Measurements from ENCODE around the gene CLSTN2. TPM values are rescaled to one million over a fixed set of nuclear protein-coding genes. Genes with fewer than 3 reads are reported as not detected.

CLSTN2 gene
- total RNA-seq, 4 donors from 2014 or later = 3.7 to 9.5 (median 7.4) TPM

- peaks cover 0 to 22% (median 4%) of the 10 kb centered on the region in 4 donors for H3K4me1 ChIP-seq
- TF ChIP-seq, protein P1, sequence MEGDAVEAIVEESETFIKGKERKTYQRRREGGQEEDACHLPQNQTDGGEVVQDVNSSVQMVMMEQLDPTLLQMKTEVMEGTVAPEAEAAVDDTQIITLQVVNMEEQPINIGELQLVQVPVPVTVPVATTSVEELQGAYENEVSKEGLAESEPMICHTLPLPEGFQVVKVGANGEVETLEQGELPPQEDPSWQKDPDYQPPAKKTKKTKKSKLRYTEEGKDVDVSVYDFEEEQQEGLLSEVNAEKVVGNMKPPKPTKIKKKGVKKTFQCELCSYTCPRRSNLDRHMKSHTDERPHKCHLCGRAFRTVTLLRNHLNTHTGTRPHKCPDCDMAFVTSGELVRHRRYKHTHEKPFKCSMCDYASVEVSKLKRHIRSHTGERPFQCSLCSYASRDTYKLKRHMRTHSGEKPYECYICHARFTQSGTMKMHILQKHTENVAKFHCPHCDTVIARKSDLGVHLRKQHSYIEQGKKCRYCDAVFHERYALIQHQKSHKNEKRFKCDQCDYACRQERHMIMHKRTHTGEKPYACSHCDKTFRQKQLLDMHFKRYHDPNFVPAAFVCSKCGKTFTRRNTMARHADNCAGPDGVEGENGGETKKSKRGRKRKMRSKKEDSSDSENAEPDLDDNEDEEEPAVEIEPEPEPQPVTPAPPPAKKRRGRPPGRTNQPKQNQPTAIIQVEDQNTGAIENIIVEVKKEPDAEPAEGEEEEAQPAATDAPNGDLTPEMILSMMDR (IDR thresholded peaks at IDR 0.05) = no peak
- TF ChIP-seq POLR2AphosphoS5 (IDR thresholded peaks at IDR 0.05) (no peak), POLR2A (IDR thresholded peaks at IDR 0.05; ENCODE audit: low read depth) (no peak), EP300 (IDR thresholded peaks at IDR 0.05) (no peak)
- H3K4me3 ChIP-seq = no peak overlapping the region
- intact Hi-C loops (cut with DNase I) = no loop called here
- no peak overlapping the region for H3K27ac ChIP-seq (replicated peaks in 1 of 4)
- no peaks in the 10 kb centered on the region for H3K27me3 ChIP-seq
- peak; percentile 29 for DNase-seq (ENCODE audit: extremely low spot score)
- WGBS = 78% methylated on average over 3 of the region's 3 CpGs
- H3K36me3 ChIP-seq = no peaks in the 10 kb centered on the region
- no peaks in the 10 kb centered on the region for H3K9me3 ChIP-seq
Measured at GRCh38 chr3:140593766-140594165, 658.8 kb downstream of the CLSTN2 start.

DNA sequence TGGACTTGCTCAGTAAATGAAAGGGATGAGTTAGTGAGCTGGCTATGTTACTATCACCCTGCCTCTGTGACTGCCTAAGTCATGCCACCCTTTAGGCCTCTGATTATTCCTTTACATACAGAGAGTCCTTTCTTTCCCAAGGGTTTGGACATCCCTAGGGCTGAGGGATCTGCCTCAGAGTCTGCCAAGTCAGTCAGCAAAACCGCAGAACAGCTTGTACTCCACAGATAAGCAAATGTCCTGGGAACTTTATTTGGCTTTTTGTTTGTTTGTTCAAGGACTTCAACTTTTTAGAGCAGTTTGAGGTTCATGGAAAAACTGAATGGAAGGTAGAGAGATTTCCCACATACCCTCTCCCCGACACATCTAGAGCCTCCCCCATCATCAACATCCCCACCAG, 660.3 kb downstream of the CLSTN2 start:
- 76% methylated on average over 2 of the region's 2 CpGs for WGBS
- intact Hi-C loops (cut with DNase I) = no loop called here
- DNase-seq (ENCODE audit: extremely low spot score) = peak; percentile 53
- Histone ChIP-seq H3K4me3 (no peak overlapping the region), H3K27ac (replicated peaks in 1 of 4) (no peak overlapping the region), H3K27me3 (no peaks in the 10 kb centered on the region), H3K9me3 (no peaks in the 10 kb centered on the region), H3K4me1 (peaks cover 0 to 22% (median 4%) of the 10 kb centered on the region in 4 donors), H3K36me3 (no peaks in the 10 kb centered on the region)
- no peak for TF ChIP-seq POLR2A (IDR thresholded peaks at IDR 0.05; ENCODE audit: low read depth)
- no peak for TF ChIP-seq EP300 (IDR thresholded peaks at IDR 0.05)
- TF ChIP-seq POLR2AphosphoS5 (IDR thresholded peaks at IDR 0.05) = no peak
- TF ChIP-seq, protein P1 (IDR thresholded peaks at IDR 0.05) = no peak

- no peak for TF ChIP-seq EP300 (IDR thresholded peaks at IDR 0.05)
- no peak for TF ChIP-seq POLR2A (IDR thresholded peaks at IDR 0.05; ENCODE audit: low read depth)
- TF ChIP-seq POLR2AphosphoS5 (IDR thresholded peaks at IDR 0.05) = no peak
- TF ChIP-seq, protein P1 (IDR thresholded peaks at IDR 0.05) = no peak
- intact Hi-C loops (cut with DNase I) = no loop called here
- no peak overlapping the region for H3K27ac ChIP-seq (replicated peaks in 1 of 4)
- H3K27me3 ChIP-seq = no peaks in the 10 kb centered on the region
- DNase-seq (ENCODE audit: extremely low spot score) = peak; percentile 45
- H3K4me3 ChIP-seq = no peak overlapping the region
- WGBS = 90% methylated on average over 3 of the region's 3 CpGs
- H3K36me3 ChIP-seq = no peaks in the 10 kb centered on the region
- H3K4me1 ChIP-seq = peaks cover 0 to 22% (median 4%) of the 10 kb centered on the region in 4 donors
- no peaks in the 10 kb centered on the region for H3K9me3 ChIP-seq
Measured at GRCh38 chr3:140597364-140597763, 662.4 kb downstream of the CLSTN2 start.

GRCh38 chr3:140597792-140598191, 662.8 kb downstream of the CLSTN2 start:
- Histone ChIP-seq H3K4me3 (no peak overlapping the region), H3K27ac (replicated peaks in 1 of 4) (no peak overlapping the region), H3K9me3 (no peaks in the 10 kb centered on the region), H3K4me1 (peaks cover 0 to 22% (median 4%) of the 10 kb centered on the region in 4 donors), H3K36me3 (no peaks in the 10 kb centered on the region), H3K27me3 (no peaks in the 10 kb centered on the region)
- WGBS = 63% methylated on average over 2 of the region's 2 CpGs
- DNase-seq (ENCODE audit: extremely low spot score) = no peak
- intact Hi-C loops (cut with DNase I) = no loop called here
- TF ChIP-seq POLR2AphosphoS5 (IDR thresholded peaks at IDR 0.05) = no peak
- no peak for TF ChIP-seq POLR2A (IDR thresholded peaks at IDR 0.05; ENCODE audit: low read depth)
- TF ChIP-seq EP300 (IDR thresholded peaks at IDR 0.05) = no peak
- TF ChIP-seq, protein P1 (IDR thresholded peaks at IDR 0.05) = no peak

DNA sequence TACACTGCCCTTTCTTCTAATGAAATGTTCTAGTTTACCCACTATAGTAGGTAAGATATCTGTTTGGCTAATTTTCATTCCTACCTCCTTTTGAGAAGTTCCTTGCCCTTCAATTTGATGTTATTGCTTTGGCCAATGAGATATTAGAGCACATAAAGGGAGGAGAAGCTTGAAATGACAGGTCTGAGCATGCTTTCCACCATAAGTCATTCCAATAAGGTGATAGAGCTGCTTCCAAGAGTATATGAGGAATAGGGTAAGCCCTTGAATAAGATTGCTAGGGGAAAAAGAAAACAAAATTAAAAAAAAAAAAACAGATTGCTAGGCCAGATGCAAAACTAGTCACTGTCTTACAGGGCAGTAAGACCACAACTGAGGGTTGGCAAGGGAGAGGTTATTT, 664.0 kb downstream of the CLSTN2 start:
- no peak overlapping the region for H3K27ac ChIP-seq (replicated peaks in 1 of 4)
- no peaks in the 10 kb centered on the region for H3K36me3 ChIP-seq
- DNase-seq (ENCODE audit: extremely low spot score) = no peak
- H3K9me3 ChIP-seq = no peaks in the 10 kb centered on the region
- H3K27me3 ChIP-seq = no peaks in the 10 kb centered on the region
- intact Hi-C loops (cut with DNase I) = no loop called here
- H3K4me3 ChIP-seq = no peak overlapping the region
- peaks cover 0 to 22% (median 4%) of the 10 kb centered on the region in 4 donors for H3K4me1 ChIP-seq
- no peak for TF ChIP-seq POLR2A (IDR thresholded peaks at IDR 0.05; ENCODE audit: low read depth)
- TF ChIP-seq POLR2AphosphoS5 (IDR thresholded peaks at IDR 0.05) = no peak
- TF ChIP-seq, protein P1 (IDR thresholded peaks at IDR 0.05) = no peak
- TF ChIP-seq EP300 (IDR thresholded peaks at IDR 0.05) = no peak

Measured in esophagus muscularis mucosa (tissue), 4 donors.